CD4-positive, alpha-beta T cell treated with Interleukin-2 at 100 ng/mL for 4 hours (primary cell): ENCODE measurements around the gene NPIPB6.

ENCODE experiments used
- DNase-seq: peaks from one replicate; pipeline ENCODE4 v3.0.0-alpha.2; 2020; ENCODE audit warnings: low spot score

Gene NPIPB6

GRCh38 chr16:28297784-28298510 is 65.4 kb downstream of the NPIPB6 start:
- no peak for DNase-seq

GRCh38 chr16:28297308-28297707 is 66.0 kb downstream of the NPIPB6 start:
- no peak for DNase-seq

GRCh38 chr16:28295276-28295675 is 68.0 kb downstream of the NPIPB6 start:
- no peak for DNase-seq

- DNase-seq, result no peak
Observed at GRCh38 chr16:28294201-28294600, 69.1 kb downstream of the NPIPB6 start.

GRCh38 chr16:28293601-28293960 is 69.7 kb downstream of the NPIPB6 start:
- no peak for DNase-seq

GRCh38 chr16:28292731-28293600 is 70.3 kb downstream of the NPIPB6 start:
- no peak for DNase-seq
